Astrocyte (in vitro differentiated cells and primary cell): ENCODE measurements around the gene MCTP1. TPM values are rescaled to one million over a fixed set of nuclear protein-coding genes. Genes with fewer than 3 reads are reported as not detected.

ENCODE experiments used
- DNase-seq: peaks from one replicate; pipeline ENCODE4 v3.0.0-alpha.2; 2010; ENCODE audit warnings: low read depth
- FAIRE-seq: peaks from 2 replicates; lab custom pipeline; 2011; peaks lifted over from hg19 to GRCh38; lab: Jason Lieb, UNC
- H2AFZ ChIP-seq: 2 replicates; pipeline ENCODE4 v1.6.0; 2012; ENCODE audit warnings: low read depth, low read length, inconsistent platforms
- H3K27ac ChIP-seq: 2 replicates; pipeline ENCODE4 v1.5.1; 2011; ENCODE audit warnings: low read depth, low read length, inconsistent platforms
- H3K27me3 ChIP-seq: 2 replicates; pipeline ENCODE4 v1.6.0; 2011; ENCODE audit warnings: low read length, inconsistent platforms; ENCODE audit not compliant: insufficient read depth
- H3K36me3 ChIP-seq: 2 replicates; pipeline ENCODE4 v1.5.1; 2011; ENCODE audit warnings: low read length, inconsistent platforms; ENCODE audit not compliant: insufficient read depth
- H3K4me1 ChIP-seq: 2 replicates; pipeline ENCODE4 v1.5.1; 2011; ENCODE audit warnings: low read length, inconsistent platforms; ENCODE audit not compliant: insufficient read depth
- H3K4me2 ChIP-seq: 2 replicates; pipeline ENCODE4 v1.6.0; 2012; ENCODE audit warnings: low read length, inconsistent platforms
- H3K4me3 ChIP-seq: 2 replicates; pipeline ENCODE4 v1.5.1; 2011; ENCODE audit warnings: low read depth, mild to moderate bottlenecking, low read length, inconsistent platforms; ENCODE audit not compliant: insufficient read depth
- H3K79me2 ChIP-seq: 2 replicates; pipeline ENCODE4 v1.6.0; 2012; ENCODE audit warnings: mild to moderate bottlenecking, low read length, inconsistent platforms; ENCODE audit not compliant: insufficient read depth
- H3K9ac ChIP-seq: 2 replicates; pipeline ENCODE4 v1.6.0; 2012; ENCODE audit warnings: mild to moderate bottlenecking, low read length, inconsistent platforms
- H3K9me3 ChIP-seq: 2 replicates; pipeline ENCODE4 v1.5.1; 2012; ENCODE audit warnings: low read depth, mild to moderate bottlenecking, low read length, inconsistent platforms; ENCODE audit not compliant: insufficient read depth
- H4K20me1 ChIP-seq: 2 replicates; pipeline ENCODE4 v1.6.0; 2012; ENCODE audit warnings: low read length, inconsistent platforms; ENCODE audit not compliant: insufficient read depth
- H3K27ac Mint-ChIP-seq: one replicate; pipeline ENCODE4 v1.8.0; 2021; ENCODE audit warnings: mild to moderate bottlenecking, mixed read lengths; ENCODE audit not compliant: unreplicated experiment
- H3K27me3 Mint-ChIP-seq: one replicate; pipeline ENCODE4 v1.8.0; 2021; ENCODE audit warnings: low read depth, mixed read lengths; ENCODE audit not compliant: unreplicated experiment
- H3K36me3 Mint-ChIP-seq: one replicate; pipeline ENCODE4 v1.8.0; 2021; ENCODE audit warnings: low read depth, mixed read lengths; ENCODE audit not compliant: unreplicated experiment
- H3K4me1 Mint-ChIP-seq: one replicate; pipeline ENCODE4 v1.8.0; 2021; ENCODE audit warnings: low read depth, mixed read lengths; ENCODE audit not compliant: unreplicated experiment
- H3K4me3 Mint-ChIP-seq: one replicate; pipeline ENCODE4 v1.8.0; 2021; ENCODE audit warnings: mild to moderate bottlenecking, moderate library complexity, mixed read lengths; ENCODE audit not compliant: unreplicated experiment
- H3K9me3 Mint-ChIP-seq: one replicate; pipeline ENCODE4 v1.8.0; 2021; ENCODE audit warnings: mild to moderate bottlenecking, mixed read lengths; ENCODE audit not compliant: unreplicated experiment
- CTCF ChIP-seq: IDR thresholded peaks from 2 replicates; pipeline ENCODE4 v1.5.1; 2011; ENCODE audit warnings: low read depth, mild to moderate bottlenecking, inconsistent platforms, low read length, moderate library complexity; ENCODE audit not compliant: insufficient read depth
- EZH2 ChIP-seq: IDR thresholded peaks from 2 replicates; pipeline ENCODE4 v1.6.1; 2012; ENCODE audit warnings: mild to moderate bottlenecking, low read length, inconsistent platforms; ENCODE audit not compliant: insufficient read depth
- total RNA-seq: library from RNA; stranded (reverse); gene quantifications from 2 replicates; pipeline ENCODE4 v1.2.1, GENCODE V29; 2021

Gene MCTP1
- total RNA-seq, 1 donor from 2014 or later = 40.6 TPM

DNA sequence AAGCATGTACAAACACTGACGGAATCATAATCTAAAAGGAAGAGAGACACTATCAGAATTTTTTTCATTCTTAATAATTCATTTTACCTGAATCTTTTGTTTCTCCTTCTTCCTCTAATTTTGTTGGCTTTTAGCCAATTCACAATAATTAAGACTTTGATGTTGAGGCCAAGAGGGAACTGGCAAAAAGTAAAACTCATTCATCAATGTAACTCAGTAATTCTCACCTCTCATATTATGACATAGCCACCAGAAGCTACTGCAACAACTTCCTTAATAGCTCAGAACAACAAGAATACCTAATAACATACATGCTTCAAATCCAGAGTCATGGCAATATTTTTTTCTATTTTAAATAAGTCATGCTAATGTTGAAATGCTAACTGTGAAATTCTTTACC, 64.5 kb downstream of the MCTP1 start:
- H3K36me3 Mint-ChIP-seq = peaks cover 3% of the 10 kb centered on the region
- Histone ChIP-seq H3K4me1 (no peaks in the 10 kb centered on the region), H3K4me2 (no peak overlapping the region), H3K79me2 (no peaks in the 10 kb centered on the region), H3K4me3 (no peak overlapping the region), H2AFZ (no peak overlapping the region), H4K20me1 (no peaks in the 10 kb centered on the region), H3K9ac (no peak overlapping the region), H3K36me3 (no peaks in the 10 kb centered on the region), H3K27me3 (no peaks in the 10 kb centered on the region), H3K27ac (no peak overlapping the region), H3K9me3 (no peaks in the 10 kb centered on the region)
- H3K9me3 Mint-ChIP-seq = no peaks in the 10 kb centered on the region
- DNase-seq (no peak), FAIRE-seq (no peak)
- H3K27ac Mint-ChIP-seq = no peak overlapping the region
- TF ChIP-seq EZH2 (no peak), CTCF (no peak)
- H3K4me3 Mint-ChIP-seq = no peak overlapping the region
- H3K27me3 Mint-ChIP-seq = no peaks in the 10 kb centered on the region
- H3K4me1 Mint-ChIP-seq = peaks cover 11% of the 10 kb centered on the region

GRCh38 chr5:95219411-95219810, 65.5 kb downstream of the MCTP1 start:
- TF ChIP-seq EZH2 (no peak), CTCF (no peak)
- H3K4me3 ChIP-seq = no peak overlapping the region
- no peaks in the 10 kb centered on the region for H3K9me3 ChIP-seq
- no peaks in the 10 kb centered on the region for H3K9me3 Mint-ChIP-seq
- H3K36me3 ChIP-seq = no peaks in the 10 kb centered on the region
- peaks cover 11% of the 10 kb centered on the region for H3K4me1 Mint-ChIP-seq
- H3K9ac ChIP-seq = no peak overlapping the region
- H3K36me3 Mint-ChIP-seq = peaks cover 3% of the 10 kb centered on the region
- no peak overlapping the region for H2AFZ ChIP-seq
- no peak overlapping the region for H3K27ac ChIP-seq
- no peak overlapping the region for H3K4me3 Mint-ChIP-seq
- no peaks in the 10 kb centered on the region for H3K27me3 Mint-ChIP-seq
- no peak overlapping the region for H3K27ac Mint-ChIP-seq
- no peaks in the 10 kb centered on the region for H3K27me3 ChIP-seq
- DNase-seq (no peak), FAIRE-seq (no peak)
- H3K4me2 ChIP-seq = no peak overlapping the region
- H3K79me2 ChIP-seq = no peaks in the 10 kb centered on the region
- no peaks in the 10 kb centered on the region for H4K20me1 ChIP-seq
- H3K4me1 ChIP-seq = no peaks in the 10 kb centered on the region

- H3K9ac ChIP-seq = no peak overlapping the region
- no peak overlapping the region for H3K4me3 ChIP-seq
- H3K4me1 ChIP-seq = no peaks in the 10 kb centered on the region
- Mint-ChIP-seq H3K4me3 (no peak overlapping the region), H3K4me1 (peaks cover 11% of the 10 kb centered on the region), H3K27me3 (no peaks in the 10 kb centered on the region), H3K27ac (no peak overlapping the region), H3K36me3 (peaks cover 3% of the 10 kb centered on the region), H3K9me3 (no peaks in the 10 kb centered on the region)
- DNase-seq (no peak), FAIRE-seq (no peak)
- no peak overlapping the region for H2AFZ ChIP-seq
- H3K27ac ChIP-seq = no peak overlapping the region
- no peak for TF ChIP-seq EZH2
- H3K9me3 ChIP-seq = no peaks in the 10 kb centered on the region
- no peaks in the 10 kb centered on the region for H3K27me3 ChIP-seq
- no peak overlapping the region for H3K4me2 ChIP-seq
- no peaks in the 10 kb centered on the region for H3K36me3 ChIP-seq
- H3K79me2 ChIP-seq = no peaks in the 10 kb centered on the region
- H4K20me1 ChIP-seq = no peaks in the 10 kb centered on the region
Measured at GRCh38 chr5:95217881-95218280, 67.0 kb downstream of the MCTP1 start.
